GM12878 (cell line): ENCODE measurements around the gene C1orf87. TPM values are rescaled to one million over a fixed set of nuclear protein-coding genes. Genes with fewer than 3 reads are reported as not detected.

ENCODE experiments used
- ATAC-seq: fragments of 200-7000 bp; cut with Tn5 transposase; 3 replicates; pipeline ENCODE4 v1.9.1; 2020; ENCODE audit warnings: mild to moderate bottlenecking, moderate library complexity
- BruUV-seq: library from RNA; stranded (reverse); fragments of 400-500 nt; replicated peaks from 2 replicates; lab custom pipeline; 2021; lab: Mats Ljungman, UMichigan
- CTCF ChIA-PET: fragments of 300-600 bp; sonication (Branson Sonifier 250); formaldehyde crosslinking; extraction: SDS; loops from one replicate; lab custom pipeline; 2021; ENCODE audit warnings: inconsistent platforms; lab: Yijun Ruan, JAX
- POLR2A ChIA-PET: fragments of 350-600 bp; formaldehyde crosslinking; extraction: SDS; loops from one replicate; lab custom pipeline; 2021; ENCODE audit warnings: inconsistent platforms; lab: Charles Lee
- RAD21 ChIA-PET: fragments of 300-600 bp; sonication (Branson Sonifier 250); formaldehyde crosslinking; loops from one replicate; lab custom pipeline; 2023; ENCODE audit warnings: antibody characterized with exemption; ENCODE audit not compliant: unreplicated experiment; lab: Charles Lee
- SMC1A ChIA-PET: fragments of 300-600 bp; sonication (Branson Sonifier 250); formaldehyde crosslinking; loops from one replicate; lab custom pipeline; 2023; ENCODE audit not compliant: unreplicated experiment, uncharacterized antibody; lab: Charles Lee
- DNase-seq: peaks from one replicate; pipeline ENCODE4 v3.0.0-alpha.2; 2011; ENCODE audit warnings: low read depth, low spot score
- FAIRE-seq: peaks from 3 replicates; lab custom pipeline; 2011; peaks lifted over from hg19 to GRCh38; lab: Jason Lieb, UNC
- H2AFZ ChIP-seq: 2 replicates; pipeline ENCODE4 v1.6.0; 2011; ENCODE audit warnings: low read depth, low read length, control low read depth; ENCODE audit not compliant: control insufficient read depth
- H3K27ac ChIP-seq: 2 replicates; pipeline ENCODE4 v1.5.1; 2011; ENCODE audit warnings: control low read depth; ENCODE audit not compliant: control insufficient read depth, insufficient read depth
- H3K27me3 ChIP-seq, 2 experiments: replicated peaks in 1 of 2; 2 replicates each; pipeline versions ENCODE4 v1.6.0 to v1.6.1; 2011; ENCODE audit warnings: low read length in 1 of 2; ENCODE audit not compliant: control insufficient read depth in 2 of 2, insufficient read depth in 2 of 2
- H3K36me3 ChIP-seq, 2 experiments: 2 replicates each; pipeline ENCODE4 v1.5.1; 2011; ENCODE audit warnings: low read length in 1 of 2; ENCODE audit not compliant: control insufficient read depth in 2 of 2, insufficient read depth in 2 of 2
- H3K4me1 ChIP-seq: 2 replicates; pipeline ENCODE4 v1.6.1; 2011; ENCODE audit warnings: mild to moderate bottlenecking, low read length, moderate library complexity, mixed read lengths; ENCODE audit not compliant: control insufficient read depth, insufficient read depth
- H3K4me2 ChIP-seq: 2 replicates; pipeline ENCODE4 v1.6.0; 2011; ENCODE audit warnings: control low read depth; ENCODE audit not compliant: control insufficient read depth, insufficient read depth
- H3K4me3 ChIP-seq: fragments of 200-600 bp; sonication (generic); 2 replicates; pipeline ENCODE4 v1.5.1; 2016
- H3K79me2 ChIP-seq: 2 replicates; pipeline ENCODE4 v1.6.0; 2011; ENCODE audit warnings: low read length; ENCODE audit not compliant: control insufficient read depth, insufficient read depth
- H3K9ac ChIP-seq: 2 replicates; pipeline ENCODE4 v1.8.0; 2011; ENCODE audit warnings: low read length, control low read depth, mixed read lengths; ENCODE audit not compliant: control insufficient read depth, insufficient read depth
- H3K9me3 ChIP-seq: replicated peaks from 3 replicates; pipeline ENCODE4 v1.5.1; 2011; ENCODE audit warnings: mild to moderate bottlenecking, low read length; ENCODE audit not compliant: control insufficient read depth, insufficient read depth
- H4K20me1 ChIP-seq: 2 replicates; pipeline ENCODE4 v1.6.0; 2011; ENCODE audit not compliant: control insufficient read depth, insufficient read depth
- CBFB ChIP-seq: IDR thresholded peaks from 2 replicates; pipeline ENCODE4 v1.6.1; 2016; ENCODE audit warnings: antibody characterized with exemption, low read depth
- CTCF ChIP-seq, 3 experiments: IDR thresholded peaks in 2 of 3; conservative IDR thresholded peaks in 1 of 3; 2 replicates each; pipeline ENCODE4 v1.5.1; 2011; ENCODE audit warnings: low read depth in 3 of 3, low read length in 3 of 3, mild to moderate bottlenecking in 3 of 3, control low read depth in 2 of 3, moderate library complexity in 2 of 3, inconsistent platforms in 1 of 3, mixed read lengths in 1 of 3; ENCODE audit not compliant: control insufficient read depth in 2 of 3, insufficient read depth in 1 of 3; ENCODE audit errors: extremely low read depth in 1 of 3
- EGR1 ChIP-seq, 2 experiments: IDR thresholded peaks; 1 replicate in 1 of 2; 2 replicates in 1 of 2; pipeline ENCODE4 v1.6.1; 2011 to 2012; ENCODE audit warnings: low read depth in 2 of 2, low read length in 2 of 2, borderline replicate concordance in 1 of 2, mild to moderate bottlenecking in 1 of 2, moderate library complexity in 1 of 2
- MLLT1 ChIP-seq: fragments of 450-650 bp; IDR thresholded peaks from 2 replicates; pipeline ENCODE4 v1.6.1; 2016; ENCODE audit warnings: mild to moderate bottlenecking
- NFIC ChIP-seq: IDR thresholded peaks from 2 replicates; pipeline ENCODE4 v1.6.1; 2012; ENCODE audit warnings: low read depth, mild to moderate bottlenecking, inconsistent platforms, low read length, moderate library complexity
- POU2F2 ChIP-seq: IDR thresholded peaks from 3 replicates; pipeline ENCODE4 v1.6.1; 2011; ENCODE audit warnings: low read depth, mild to moderate bottlenecking, low read length, borderline replicate concordance
- RAD21 ChIP-seq: IDR thresholded peaks from 2 replicates; pipeline ENCODE4 v1.6.1; 2011; ENCODE audit warnings: mild to moderate bottlenecking, low read depth, low read length, moderate library complexity; ENCODE audit not compliant: insufficient read depth
- RELA ChIP-seq: fragments of 450-650 bp; IDR thresholded peaks from 2 replicates; pipeline ENCODE4 v1.8.0; 2014; ENCODE audit warnings: borderline replicate concordance; ENCODE audit not compliant: partially characterized antibody
- RUNX3 ChIP-seq: IDR thresholded peaks from 2 replicates; pipeline ENCODE4 v1.6.1; 2012; ENCODE audit warnings: low read length, inconsistent platforms
- SMC3 ChIP-seq: IDR thresholded peaks from 2 replicates; pipeline ENCODE4 v1.6.1; 2011; ENCODE audit warnings: low read length, improper control_type of control experiment, borderline replicate concordance
- YY1 ChIP-seq: IDR thresholded peaks from 2 replicates; pipeline ENCODE4 v1.6.1; 2011; ENCODE audit warnings: low read depth, mild to moderate bottlenecking, low read length
- ZBED1 ChIP-seq: IDR thresholded peaks from 2 replicates; pipeline ENCODE4 v1.6.1; 2016; ENCODE audit warnings: borderline replicate concordance
- ZBTB40 ChIP-seq: fragments of 450-650 bp; IDR thresholded peaks from 2 replicates; pipeline ENCODE4 v1.6.1; 2016; ENCODE audit warnings: mild to moderate bottlenecking, moderate library complexity, borderline replicate concordance
- ZNF207 ChIP-seq: fragments of 450-650 bp; IDR thresholded peaks from 2 replicates; pipeline ENCODE4 v1.6.1; 2014; ENCODE audit warnings: antibody characterized with exemption, mild to moderate bottlenecking, borderline replicate concordance
- WGBS: methylation state at CpG from one replicate; pipeline ENCODE4 v1.1.6; 2016; ENCODE audit warnings: low lambda C conversion rate; ENCODE audit not compliant: insufficient replicate concordance, insufficient coverage; ENCODE audit errors: missing lambda C conversion rate; 5-methylcytosine and 5-hydroxymethylcytosine counted together
- in situ Hi-C: fragments of 300-500 bp; cut with MboI; formaldehyde crosslinking; loops from 9 replicates; pipeline ENCODE4 v1.14.3; 2018; ENCODE audit warnings: mixed read lengths
- intact Hi-C: fragments of 100-400 bp; cut with micrococcal nuclease; formaldehyde crosslinking; loops from one replicate; pipeline ENCODE4 v1.14.2; 2022; ENCODE audit not compliant: unreplicated experiment
- polyA plus RNA-seq, 11 experiments: library from polyadenylated mRNA; depleted of rRNA in 4 of 11; unstranded in 6 of 11; stranded (reverse) in 5 of 11; fragments of >200 nt; fragmentation: Nextera tagmentation in 4 of 11; fragmentation: Illumina TruSeq in 1 of 11; extraction: Ambion mirVana in 4 of 11; extraction: Trizol in 1 of 11; gene quantifications; 1 replicate in 1 of 11; 2 replicates in 10 of 11; pipeline versions ENCODE4 v1.2.1 to v1.2.3, GENCODE V29; 2011 to 2016; ENCODE audit warnings: inconsistent platforms in 2 of 11, missing spikeins in 2 of 11, low read depth in 1 of 11
- total RNA-seq, 4 experiments: library from RNA; depleted of rRNA in 3 of 4; stranded (reverse); fragments of >200 nt in 3 of 4; fragmentation: Illumina TruSeq in 1 of 4; extraction: Trizol in 1 of 4; gene quantifications; 2 replicates each; pipeline versions ENCODE4 v1.2.1 to v1.2.3, GENCODE V29; 2013 to 2021

The C1orf87 gene
- total and polyA plus RNA-seq, 10 of the 15 experiments (the other 5 are each of a cell fraction or from before 2014, with no cell fraction given) = not detected

- peak; percentile 49 for FAIRE-seq
- RAD21 ChIA-PET = interaction anchor here (0.8 to 1.7 kb wide), 6 partner anchors 12 to 1617 kb away, joined by 3 to 8 read pairs (median 4); no protein-coding TSS in a partner anchor
- no peak overlapping the region for H2AFZ ChIP-seq
- TF ChIP-seq ZNF207 (0 out of 2 replicates have a peak, but pooled peaks have one; percentile 47), POU2F2 (no peak), SMC3 (peak; percentile 27), EGR1 (IDR thresholded peaks at IDR 0.05; ENCODE audit: borderline replicate concordance in 1 of 2, low read depth in 2 of 2, low read length in 2 of 2) (no peak), ZBED1 (no peak), MLLT1 (no peak), CTCF (IDR thresholded peaks at IDR 0.05 in 2 of 3, conservative IDR thresholded peaks at IDR 0.05 in 1 of 3; ENCODE audit: control insufficient read depth in 2 of 3, extremely low read depth in 1 of 3, insufficient read depth in 1 of 3, low read depth in 3 of 3, low read length in 3 of 3) (peak; percentile 87 to 90 (median 90)), NFIC (no peak), YY1 (no peak), ZBTB40 (no peak), RELA (no peak), RUNX3 (peak; percentile 92), CBFB (peak; percentile 77), RAD21 (peak; percentile 68)
These were observed 102.1 kb downstream of the C1orf87 start for GRCh38 chr1:59971464-59971911.

More at GRCh38 chr1:59971464-59971911, 102.1 kb downstream of the C1orf87 start:
- Histone ChIP-seq H3K36me3 (no peaks in the 10 kb centered on the region), H3K9ac (no peak overlapping the region), H3K79me2 (no peaks in the 10 kb centered on the region), H4K20me1 (no peaks in the 10 kb centered on the region), H3K9me3 (no peaks in the 10 kb centered on the region), H3K4me1 (no peaks in the 10 kb centered on the region), H3K27ac (no peak overlapping the region), H3K27me3 (no peaks in the 10 kb centered on the region), H3K4me2 (no peak overlapping the region), H3K4me3 (no peak overlapping the region)
- CTCF ChIA-PET = interaction anchor here (0.6 to 4.0 kb wide), 29 partner anchors 10 to 1870 kb away, joined by 3 to 37 read pairs (median 4); partner anchors contain the start of gene HOOK1
- intact Hi-C loops = loop anchor here (5.0 to 10.0 kb wide), 4 partner anchors 183 to 1616 kb away; no protein-coding TSS in a partner anchor
- peak; percentile 86 for ATAC-seq
- SMC1A ChIA-PET = interaction anchor here (0.6 to 0.7 kb wide), 2 partner anchors 24 to 794 kb away, joined by 3 to 4 read pairs; no protein-coding TSS in a partner anchor
- POLR2A ChIA-PET = no interaction called here
- in situ Hi-C loops = no loop called here
- BruUV-seq = no TSS peak
- 10% methylated on average over 19 of the region's 19 CpGs for WGBS
- no peak for DNase-seq
